ENCODE measurements around the gene EAF1.
"Not testable (repeated sequence)": the region's sequence is repeated elsewhere in the genome, so short reads cannot be mapped to it uniquely, and the experiment has no call there.

EAF1 gene

DNA sequence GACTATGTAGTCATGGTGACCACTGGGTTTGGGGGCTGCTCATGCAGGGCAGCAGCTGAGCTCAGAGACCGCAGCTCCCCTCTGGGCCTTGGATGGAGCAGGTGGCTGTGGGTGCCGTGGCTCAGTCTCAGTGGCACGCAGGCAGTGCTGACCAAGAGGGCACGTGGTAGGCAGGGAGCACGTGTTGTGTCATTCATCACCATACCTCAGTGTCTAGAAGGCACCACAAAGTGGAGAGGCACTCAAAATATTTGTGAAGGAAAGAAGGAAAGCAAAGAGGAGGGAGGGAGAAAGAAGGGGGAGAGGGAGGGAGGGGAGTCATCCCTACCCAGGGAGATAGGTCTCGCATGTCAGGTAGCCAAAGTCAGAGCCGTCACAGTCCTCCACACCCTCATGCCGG lies 26.1 kb downstream of the EAF1 start:
- no peak for DNase-seq

DNA sequence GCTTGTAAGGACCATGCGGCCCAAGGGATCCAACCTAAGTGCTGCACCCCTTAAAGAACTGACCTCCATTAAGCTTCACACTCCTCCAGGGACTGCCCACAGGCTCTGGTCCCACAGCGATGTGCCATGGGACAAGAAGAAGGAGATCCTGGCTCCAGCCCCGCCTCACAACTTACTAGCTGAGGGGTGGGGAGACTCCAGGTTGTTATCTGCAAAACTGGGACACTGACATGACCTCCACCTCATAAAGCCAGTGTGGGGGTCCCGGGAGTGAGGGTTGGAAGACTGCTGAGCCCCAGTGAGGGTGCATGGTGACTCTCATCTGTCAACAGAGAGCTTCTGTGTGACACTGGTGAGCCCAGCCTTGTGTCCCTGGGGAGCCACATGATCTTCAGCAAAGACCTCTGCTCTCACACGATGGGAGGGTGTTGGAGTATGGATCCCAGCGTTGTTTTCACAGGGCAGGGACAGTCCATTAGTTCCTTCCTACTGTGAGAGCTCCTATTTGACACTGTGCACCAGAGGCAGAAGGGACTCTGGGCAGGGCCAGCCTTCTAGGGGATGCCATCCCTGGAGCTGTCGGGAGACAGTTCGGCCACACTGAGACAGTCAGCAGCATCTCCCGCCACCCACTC lies 26.7 kb downstream of the EAF1 start:
- DNase-seq = no peak

DNA sequence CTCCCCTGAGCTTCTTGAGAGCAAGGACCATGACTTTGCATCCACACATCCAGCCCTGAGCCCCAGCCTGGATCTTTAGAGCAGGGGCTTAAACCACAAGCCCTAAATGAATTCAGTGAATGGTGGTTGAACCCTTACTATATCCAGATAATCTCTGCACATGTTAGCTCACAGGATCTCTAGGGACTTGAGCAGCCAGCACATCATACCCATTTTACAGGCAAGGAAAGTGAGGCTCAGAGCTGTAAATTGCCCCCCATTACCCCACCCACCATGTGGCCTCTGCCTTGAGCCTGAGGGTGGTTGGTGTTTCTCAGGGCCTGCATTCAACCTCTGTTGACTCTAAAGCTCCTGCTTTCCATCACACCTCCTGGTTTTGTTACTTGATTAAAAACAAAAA lies 27.6 kb downstream of the EAF1 start:
- no peak for DNase-seq

DNA sequence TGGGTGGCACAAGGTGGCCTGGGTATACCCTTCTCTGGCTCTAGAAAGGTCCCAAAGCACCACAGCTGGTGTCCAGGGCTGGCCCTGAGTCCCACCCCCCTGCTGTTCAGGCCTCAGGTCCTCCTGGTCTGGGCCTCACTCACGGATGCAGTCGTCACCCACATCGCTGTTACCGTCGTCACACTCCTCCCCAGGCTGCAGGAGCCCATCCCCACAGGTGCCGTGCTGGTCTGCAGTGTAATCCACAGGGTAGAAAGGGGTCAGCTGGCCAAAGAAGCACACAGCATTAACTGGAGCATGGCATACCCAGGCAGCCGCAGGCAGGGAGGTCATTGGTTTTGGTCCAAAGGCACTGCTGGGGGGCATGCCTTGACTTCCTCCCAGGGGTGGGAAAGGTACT lies 28.4 kb downstream of the EAF1 start:
- DNase-seq = no peak

DNA sequence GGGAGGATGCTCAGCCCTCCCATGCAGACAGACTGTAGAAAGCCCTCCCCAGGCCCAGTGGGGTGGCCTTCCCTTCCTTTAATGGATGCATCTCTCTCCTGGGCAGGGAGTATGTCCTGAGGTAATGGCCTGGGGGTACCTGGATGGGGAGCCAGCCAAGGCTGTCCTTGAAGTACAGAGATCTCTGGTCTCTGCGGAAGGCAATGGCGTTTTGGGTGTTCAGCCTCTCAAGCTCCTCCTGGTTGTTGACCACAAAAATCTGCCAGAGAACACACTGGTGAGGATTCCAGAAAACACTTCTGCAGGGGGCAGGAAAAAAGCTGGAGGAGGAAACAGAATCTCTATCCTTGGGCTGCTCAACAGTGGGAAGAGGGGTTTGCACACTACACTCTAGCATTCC lies 28.9 kb downstream of the EAF1 start:
- DNase-seq = no peak

DNA sequence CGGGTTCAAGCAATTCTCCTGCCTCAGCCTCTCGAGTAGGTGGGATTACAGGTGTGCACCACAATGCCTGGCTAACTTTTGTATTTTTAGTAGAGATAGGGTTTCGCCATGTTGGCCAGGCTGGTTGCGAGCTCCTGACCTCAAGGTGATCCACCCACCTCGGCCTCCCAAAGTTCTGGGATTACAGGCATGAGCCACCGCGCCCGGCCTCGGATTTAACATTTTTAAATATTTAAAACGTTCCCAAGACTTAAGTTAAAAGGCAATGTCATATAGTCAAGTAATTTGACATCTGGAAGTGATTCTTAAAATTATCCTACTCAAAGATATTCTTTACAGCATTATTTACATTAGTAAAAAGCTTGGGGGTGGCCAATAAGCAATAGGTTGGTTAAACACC lies 29.5 kb downstream of the EAF1 start:
- DNase-seq = not testable (repeated sequence)

DNA sequence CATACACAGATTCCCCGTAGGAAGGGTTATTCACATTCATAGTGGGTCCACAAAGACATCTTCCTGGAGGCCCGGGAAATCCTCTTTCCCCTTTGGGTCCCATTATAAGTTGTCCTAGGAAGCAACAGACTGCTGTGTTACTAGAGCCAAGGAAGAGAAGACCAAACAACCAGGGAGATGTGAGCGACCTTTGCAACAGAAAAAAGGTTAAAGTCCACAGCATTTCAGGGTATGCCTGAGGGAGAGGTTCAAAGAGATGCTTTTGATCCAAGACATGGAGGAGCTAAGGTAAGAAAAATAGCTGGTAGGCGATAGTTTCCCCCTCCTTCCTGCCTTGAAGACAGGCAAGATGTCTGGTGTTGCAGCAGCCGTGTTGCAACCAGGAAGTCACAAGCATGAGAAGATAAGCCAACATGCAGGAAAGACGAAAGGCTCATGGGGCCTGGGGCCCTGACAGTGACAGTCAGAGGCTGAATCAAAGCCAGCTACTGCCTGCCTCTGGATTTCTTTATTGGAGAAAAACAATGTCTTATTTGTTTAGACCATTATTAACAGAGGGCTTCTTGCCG lies 30.9 kb downstream of the EAF1 start:
- DNase-seq = no peak

DNA sequence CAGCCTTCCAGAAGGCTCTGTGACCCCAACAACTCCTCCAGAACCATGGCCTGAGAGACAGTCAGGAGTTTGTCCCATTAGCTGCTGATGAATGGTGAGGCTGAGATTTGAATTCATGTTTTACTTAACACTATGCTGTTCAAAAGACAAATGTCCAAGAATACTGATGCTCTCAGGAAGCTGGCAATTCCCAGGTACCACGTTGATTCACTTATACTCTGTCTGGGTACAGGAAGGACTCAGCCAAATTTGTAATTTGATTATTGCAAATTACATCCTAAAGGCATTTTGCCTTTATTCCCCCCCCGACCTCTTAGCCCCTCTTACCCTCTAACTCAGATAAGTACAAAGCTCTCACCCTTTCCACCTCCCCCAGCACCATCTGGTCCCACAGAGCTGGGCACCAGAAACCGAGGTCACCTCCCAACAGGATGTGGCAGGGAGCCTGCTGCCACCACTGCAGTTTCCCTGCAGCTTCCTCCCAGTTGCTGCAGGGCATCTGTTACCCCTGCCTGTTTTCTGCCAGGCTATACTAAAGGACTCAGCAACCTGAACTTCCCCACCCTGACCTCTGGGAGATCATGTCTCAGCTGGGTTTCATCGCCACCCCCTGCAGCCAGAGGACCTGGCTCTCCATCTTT lies 33.6 kb downstream of the EAF1 start:
- DNase-seq = no peak

DNA sequence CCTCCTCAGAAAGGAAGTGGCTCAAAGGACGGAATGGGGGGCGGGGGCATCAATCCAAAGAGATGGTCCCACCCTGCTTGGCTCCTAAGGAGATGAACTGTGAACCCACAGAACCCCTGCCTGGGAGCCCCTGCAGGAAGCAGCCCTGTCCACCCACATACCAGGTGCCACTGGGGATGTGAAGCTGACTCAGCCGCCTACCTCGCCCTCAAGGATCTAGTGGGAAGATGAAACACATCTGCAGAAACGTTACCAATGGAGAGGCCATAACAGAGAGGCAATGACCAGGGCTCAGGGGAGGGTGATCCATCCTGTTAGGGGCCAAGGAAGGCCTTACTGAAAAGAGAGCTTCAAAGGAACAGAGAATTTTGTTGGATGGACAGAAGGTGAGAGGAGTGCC lies 35.1 kb downstream of the EAF1 start:
- DNase-seq = no peak

DNA sequence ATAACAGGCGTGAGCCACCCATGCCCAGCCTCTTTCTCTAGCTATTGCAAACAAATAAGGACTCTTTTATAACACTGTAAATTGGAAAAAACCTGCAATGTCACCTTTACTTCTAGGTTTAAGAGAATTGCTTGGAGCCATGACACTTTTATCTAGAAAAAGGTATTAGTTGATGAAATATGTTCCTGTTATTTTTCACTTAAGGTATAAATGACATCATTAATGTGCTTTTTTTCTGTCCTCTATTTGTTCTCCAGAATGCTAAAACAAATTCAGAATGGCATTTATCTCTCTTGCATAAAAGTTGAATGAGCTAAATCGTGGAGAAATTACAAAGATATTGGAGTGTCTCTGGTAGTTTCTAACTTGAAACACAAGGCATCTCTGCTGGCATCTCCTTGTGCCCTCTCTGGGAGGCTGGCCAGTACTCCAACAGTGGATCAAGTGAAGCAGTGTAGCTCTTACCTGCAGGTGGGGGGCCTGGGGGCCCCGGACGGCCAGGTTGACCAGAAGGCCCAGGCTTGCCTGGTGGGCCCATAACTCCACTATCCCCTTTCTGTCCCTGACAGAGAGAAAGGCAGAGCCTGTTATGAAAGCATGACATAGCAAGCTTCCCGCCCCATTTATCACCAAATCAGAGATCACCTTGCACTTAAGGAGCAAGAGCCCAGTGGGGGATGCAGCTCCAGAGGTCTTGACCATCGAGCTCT lies 38.6 kb downstream of the EAF1 start:
- no peak for DNase-seq

DNA sequence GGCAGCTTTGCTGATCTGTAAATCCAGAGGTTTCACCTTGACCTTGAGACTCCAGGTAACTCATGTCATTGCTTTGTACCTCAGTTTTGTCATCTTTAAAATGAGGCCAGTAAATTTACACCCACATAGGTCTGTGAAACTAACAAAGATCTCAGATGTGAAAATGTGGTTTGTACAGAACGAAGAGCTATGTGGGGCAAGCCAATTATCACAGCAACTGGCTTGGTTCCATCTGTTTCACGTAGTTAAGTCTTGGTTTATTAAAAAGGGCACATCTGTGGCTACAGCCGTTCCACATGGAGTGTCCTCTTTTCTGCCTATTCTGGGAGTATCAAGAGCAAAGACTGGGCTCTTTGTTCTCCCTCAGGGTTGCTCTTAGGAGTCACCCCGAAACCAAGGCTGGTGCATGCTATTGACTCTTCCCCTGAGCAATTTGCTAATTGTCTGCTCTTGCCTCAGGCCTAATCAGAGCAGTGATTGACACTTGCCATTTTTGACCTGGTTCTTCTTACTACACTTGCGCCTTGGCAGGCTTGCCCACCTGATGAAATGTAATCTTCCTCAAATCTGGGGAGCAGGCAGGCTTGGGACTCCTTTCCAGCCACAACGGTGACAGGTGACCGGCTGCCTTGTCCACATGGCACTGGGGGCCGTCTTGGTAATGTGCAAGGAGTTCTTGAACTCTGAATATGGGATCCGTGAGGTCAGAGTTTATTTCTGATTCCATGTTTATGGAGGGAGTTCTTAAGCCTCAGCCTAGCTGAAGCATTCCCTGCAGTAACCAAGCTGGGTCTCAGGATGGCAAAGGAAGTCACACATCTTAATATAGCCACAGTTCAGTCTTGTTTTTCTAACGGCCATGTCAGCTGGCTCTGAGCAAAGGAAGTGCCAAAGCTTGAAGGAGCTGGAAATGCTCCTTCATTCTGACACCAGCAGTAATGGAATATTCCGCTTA lies 40.1 kb downstream of the EAF1 start:
- no peak for DNase-seq

DNA sequence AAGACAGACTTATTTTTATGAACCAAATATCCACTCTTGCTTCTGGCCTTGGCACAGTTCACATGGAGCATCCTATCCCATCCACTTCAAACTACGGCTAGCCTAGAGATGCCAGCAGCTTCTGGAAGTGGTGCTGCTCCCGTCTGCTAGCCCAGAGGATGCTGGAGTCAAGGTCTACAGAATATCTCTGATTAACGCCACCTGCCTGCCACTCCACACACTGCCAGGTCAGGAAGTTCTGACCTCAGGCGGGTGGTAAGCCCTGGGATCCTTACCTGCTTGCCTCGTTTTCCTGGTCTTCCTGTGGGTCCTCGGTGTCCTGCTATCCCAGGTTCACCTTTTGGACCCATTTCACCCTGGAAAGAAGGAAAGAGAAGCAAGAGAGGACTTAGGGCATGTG lies 42.9 kb downstream of the EAF1 start:
- no peak for DNase-seq

DNA sequence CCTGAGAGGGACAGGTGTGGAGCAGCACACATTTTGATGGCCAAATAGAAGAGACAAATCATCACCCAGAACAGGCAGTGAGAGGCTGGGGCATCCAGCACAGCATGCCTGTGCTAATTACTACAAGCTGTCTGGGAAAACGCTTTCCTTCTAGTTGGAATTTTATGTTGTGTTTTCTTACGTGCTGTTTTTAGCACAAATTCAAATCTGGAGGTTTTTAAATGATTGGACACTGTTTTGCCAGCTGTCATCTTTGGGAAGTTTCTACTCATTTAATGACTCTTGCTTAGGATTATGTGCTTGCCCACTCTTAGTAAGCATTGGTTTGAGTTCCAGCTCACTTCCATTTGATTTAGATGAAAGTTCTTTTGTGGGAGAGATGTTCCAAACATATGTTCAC lies 43.5 kb downstream of the EAF1 start:
- no peak for DNase-seq

DNA sequence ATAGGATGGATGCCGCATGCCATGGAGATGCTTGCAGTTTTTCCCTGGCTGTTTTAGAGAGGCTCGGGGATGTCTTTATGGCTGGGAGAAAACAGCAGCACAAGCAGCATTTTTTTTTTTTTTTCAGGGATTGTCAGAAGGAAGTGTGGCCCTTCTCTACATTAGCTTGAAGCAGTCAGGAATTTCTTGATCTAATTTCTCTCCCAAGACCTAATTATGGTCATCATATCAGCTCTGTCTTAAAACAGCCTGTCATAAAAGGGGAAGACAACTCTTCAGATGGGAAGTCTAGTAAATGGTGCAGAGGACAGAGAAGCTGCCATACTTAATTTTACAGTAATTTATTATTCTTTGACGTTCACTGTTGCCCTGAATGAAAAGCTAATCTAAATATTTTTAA lies 44.5 kb downstream of the EAF1 start:
- no peak for DNase-seq

DNA sequence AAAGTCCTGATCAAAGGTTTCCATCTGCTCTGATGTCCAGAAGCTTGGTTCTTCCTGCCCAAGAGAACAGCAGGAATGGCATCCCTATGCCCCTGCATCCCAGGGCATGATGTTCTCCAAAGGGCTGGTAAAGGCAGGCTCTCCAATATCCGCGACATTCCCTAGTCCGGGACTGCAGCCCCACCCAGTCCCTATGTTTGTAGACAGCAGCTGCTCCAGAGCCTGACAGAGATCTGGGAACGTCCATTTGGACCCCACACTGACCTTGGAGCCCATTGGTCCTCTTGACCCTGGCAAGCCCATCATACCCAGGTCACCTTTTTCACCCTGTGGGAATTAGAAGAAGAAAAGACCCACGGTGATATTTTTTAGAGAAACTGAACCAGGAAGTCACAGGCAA lies 47.8 kb downstream of the EAF1 start:
- no peak for DNase-seq

DNA sequence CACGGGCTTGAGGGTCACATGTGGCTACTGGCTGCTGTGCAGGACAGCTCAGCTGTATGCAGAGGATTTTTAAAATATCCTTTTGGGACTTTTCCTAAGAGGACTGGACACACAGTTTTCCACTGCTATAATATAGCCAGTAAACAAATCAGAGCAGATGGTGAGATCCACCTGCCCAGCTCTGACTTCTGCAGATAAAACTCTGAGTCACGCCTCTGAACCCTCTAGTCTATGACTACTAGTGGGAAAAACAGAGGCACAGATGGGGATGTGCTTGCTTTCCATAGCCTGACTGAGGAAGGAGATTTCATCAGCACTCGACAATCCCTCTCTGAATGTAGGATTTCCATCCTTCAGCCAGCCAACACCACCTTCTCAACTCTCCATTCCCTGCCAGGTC lies 49.0 kb downstream of the EAF1 start:
- no peak for DNase-seq

DNA sequence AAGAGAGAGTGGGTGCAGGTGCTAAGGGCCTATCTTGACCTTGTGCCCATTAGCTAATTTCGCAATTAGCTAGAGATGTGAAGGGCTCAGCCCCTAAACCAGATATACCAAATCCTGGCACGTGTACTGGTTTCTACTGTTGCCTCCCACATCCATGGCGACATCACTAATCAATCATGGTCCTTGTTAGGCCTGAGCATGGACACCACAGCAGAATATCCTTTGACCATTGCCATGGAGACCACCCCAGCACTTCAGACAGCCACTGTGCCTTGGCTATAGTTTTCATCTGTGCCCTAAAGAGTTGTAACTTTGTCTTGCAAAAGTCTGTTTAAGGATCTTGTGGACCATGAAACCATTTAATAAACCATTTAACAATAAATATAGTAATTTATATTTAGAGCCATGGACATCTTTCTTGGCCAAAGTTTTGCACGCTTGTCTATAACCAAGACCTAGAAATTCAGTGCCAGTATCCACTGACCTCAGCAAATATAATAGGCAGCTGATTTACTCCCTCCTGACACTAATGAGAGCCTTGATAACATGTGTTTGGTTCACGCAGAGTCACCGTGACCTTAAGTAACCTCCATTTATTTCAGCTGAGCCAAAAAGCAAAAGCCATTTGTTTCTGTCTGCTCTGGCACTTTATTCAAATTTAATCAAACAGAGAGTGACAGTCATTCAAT lies 50.7 kb downstream of the EAF1 start:
- DNase-seq = no peak

DNA sequence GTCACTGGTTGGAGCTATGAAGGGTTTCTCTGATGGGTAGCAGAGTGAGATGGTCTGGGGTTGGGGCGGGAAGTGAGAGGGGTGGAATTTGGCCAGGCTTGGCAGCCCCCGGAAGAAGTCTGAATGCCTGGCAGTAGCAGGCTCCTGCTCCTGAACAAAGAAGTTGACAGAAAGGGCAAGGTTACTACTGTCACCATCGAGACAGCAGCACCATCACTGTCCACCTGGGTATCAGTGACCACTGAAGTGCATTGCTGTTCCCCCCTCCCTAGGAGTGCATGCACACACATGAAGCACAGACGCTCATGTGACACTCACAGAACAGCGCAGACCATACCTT lies 51.2 kb downstream of the EAF1 start:
- DNase-seq = no peak

DNA sequence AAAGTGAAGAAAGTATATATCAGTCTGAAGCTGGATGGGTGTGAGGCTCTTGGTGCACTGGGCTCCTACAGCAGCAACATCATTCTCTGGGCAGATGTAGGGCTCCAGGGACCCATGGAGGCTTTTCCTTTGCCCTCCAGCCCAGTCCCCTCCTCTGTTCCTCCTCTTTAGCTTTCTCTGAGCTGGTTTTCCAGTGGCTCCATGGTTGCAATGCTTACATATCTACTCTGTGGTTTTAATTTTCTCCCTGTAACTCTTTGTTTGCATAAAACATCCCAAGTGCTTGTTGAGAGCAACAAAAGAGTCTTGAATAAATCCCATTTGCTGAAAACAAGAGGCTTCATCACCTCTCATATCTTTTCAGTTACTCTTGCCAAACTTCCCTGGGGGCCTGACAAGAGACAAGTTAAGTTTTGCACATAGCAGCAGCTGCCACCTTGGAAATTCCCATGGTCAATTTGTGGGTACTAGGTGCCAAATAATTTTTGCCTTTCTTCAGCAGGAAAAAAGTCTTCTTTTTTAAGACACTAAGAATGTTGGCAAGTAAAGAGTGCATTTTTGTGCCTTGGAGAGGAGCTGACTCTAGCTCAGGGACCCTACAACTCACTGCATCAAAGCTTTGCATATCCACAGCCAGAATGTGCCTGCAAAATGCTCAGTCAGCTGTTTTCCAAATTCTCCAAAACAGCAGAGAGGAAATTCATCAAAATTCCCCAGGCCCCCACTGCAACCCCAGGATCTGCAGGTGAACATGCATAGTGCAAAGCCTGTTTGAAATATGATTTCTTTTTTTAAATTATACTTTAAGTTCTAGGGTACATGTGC lies 52.2 kb downstream of the EAF1 start:
- DNase-seq = no peak

DNA sequence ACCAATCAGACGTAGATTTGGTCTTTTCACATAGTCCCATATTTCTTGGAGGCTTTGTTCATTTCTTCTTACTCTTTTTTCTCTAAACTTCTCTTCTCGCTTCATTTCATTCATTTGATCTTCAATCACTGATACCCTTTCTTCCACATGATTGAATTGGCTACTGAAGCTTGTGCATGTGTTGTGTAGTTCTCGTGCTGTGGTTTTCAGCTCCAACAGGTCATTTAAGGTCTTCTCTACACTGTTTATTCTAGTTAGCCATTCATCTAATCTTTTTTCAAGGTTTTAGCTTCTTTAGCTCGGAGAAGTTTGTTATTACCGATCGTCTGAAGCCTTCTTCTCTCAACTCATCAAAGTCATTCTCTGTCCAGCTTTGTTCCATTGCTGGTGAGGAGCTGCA lies 57.2 kb downstream of the EAF1 start:
- DNase-seq = not testable (repeated sequence)

DNA sequence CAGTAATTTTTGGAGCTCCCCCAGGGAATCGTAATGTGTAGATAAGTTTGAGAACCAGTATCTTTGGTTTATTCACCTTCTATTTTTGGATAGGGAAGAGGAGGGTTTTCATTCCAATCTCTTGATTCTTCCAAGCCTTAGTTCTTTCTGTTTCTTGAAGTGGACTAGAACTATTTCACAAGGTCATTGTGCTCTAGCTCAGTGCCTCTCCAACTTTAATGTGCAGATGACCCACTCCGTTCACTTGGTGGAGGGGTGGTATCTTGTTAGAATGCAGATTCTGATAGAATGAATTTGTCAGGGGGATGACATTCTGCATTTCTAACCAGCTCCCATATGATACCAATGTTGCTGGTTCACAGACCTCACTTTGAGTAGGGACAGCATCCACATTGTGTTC lies 58.6 kb downstream of the EAF1 start:
- DNase-seq = no peak

DNA sequence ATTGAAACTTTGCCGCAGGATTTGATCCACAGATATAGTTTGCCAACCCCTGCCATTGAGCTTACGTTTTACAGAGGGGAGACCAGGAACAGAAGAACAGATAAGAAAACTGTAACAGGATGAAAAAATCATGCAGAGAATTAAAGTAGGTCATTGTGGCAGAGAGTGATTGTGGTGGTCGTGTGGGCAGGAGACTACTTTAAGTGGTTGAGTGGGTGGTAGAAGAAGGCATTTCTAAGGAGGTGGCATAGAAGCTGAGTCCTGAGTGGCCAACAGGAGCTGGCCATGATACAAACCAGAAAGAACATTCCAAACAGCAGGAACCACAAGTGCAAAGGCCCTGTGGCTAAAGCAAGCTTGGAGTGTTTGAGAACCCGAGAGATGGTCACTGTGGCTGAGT lies 59.6 kb downstream of the EAF1 start:
- no peak for DNase-seq
